Duodenal mucosa (tissue), 2 donors: ENCODE data around the gene PAQR6.
A peak's percentile ranks its signal among the peaks of the same experiment; 100 is the strongest.
"Not testable (repeated sequence)": the region's sequence is repeated elsewhere in the genome, so short reads cannot be mapped to it uniquely, and the experiment has no call there.

Experiments
- H3K27ac ChIP-seq: one replicate; pipeline ENCODE4 v1.7.0; 2013; ENCODE audit warnings: low read depth, low read length
- H3K27me3 ChIP-seq, 2 donors: one replicate each; pipeline ENCODE4 v1.7.0; 2013; ENCODE audit warnings: low read length in 2 of 2, control low read depth in 1 of 2; ENCODE audit not compliant: insufficient read depth in 2 of 2, control insufficient read depth in 1 of 2
- H3K36me3 ChIP-seq, 2 donors: one replicate each; pipeline ENCODE4 v1.7.0; 2013; ENCODE audit warnings: low read length in 2 of 2, control low read depth in 1 of 2; ENCODE audit not compliant: insufficient read depth in 2 of 2, control insufficient read depth in 1 of 2
- H3K4me1 ChIP-seq, 2 donors: one replicate each; pipeline ENCODE4 v1.7.0; 2013; ENCODE audit warnings: low read length in 2 of 2, control low read depth in 1 of 2; ENCODE audit not compliant: insufficient read depth in 2 of 2, control insufficient read depth in 1 of 2
- H3K4me3 ChIP-seq, 2 donors: one replicate each; pipeline ENCODE4 v1.7.0; 2013; ENCODE audit warnings: low read length in 2 of 2, low read depth in 1 of 2
- H3K9ac ChIP-seq, 2 donors: one replicate each; pipeline ENCODE4 v1.7.0; 2013; ENCODE audit warnings: low read length in 2 of 2, low read depth in 1 of 2
- H3K9me3 ChIP-seq, 2 donors: one replicate each; pipeline ENCODE4 v1.7.0; 2013; ENCODE audit warnings: low read length in 2 of 2, control low read depth in 1 of 2; ENCODE audit not compliant: control insufficient read depth in 1 of 2

The PAQR6 gene

DNA sequence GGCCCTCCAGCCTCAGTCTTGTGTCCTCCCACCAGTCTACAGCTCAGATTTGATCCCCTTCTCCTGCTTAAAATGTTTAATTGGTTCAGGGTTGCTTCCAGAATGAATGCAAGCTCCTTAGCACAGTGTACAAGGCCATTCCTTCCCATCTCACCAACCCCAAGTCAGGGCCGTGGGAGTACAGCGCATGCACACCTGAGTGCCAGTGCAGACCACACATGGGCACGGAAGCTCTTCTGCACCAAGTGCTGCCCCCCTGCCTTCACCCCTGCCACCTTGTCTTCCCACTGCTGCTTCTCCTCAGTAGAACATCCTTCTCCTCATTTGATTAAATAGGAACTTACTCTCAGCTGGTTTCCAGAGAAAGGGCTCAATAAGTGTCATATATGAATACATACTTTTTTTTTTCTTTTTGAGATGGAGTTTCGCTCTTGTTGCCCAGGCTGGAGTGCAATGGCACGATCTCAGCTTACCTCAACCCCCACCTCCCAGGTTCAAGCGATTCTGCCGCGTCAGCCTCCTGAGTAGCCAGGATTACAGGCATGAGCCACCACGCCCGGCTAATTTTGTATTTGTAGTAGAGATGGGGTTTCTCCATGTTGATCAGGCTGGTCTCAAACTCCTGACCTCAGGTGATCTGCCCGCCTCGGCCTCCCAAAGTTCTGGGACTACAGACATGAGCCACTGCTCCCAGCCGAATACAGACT is 25.7 kb downstream of the PAQR6 start:
- Histone ChIP-seq H3K36me3 (peaks cover 19 to 45% of the 10 kb centered on the region in 2 donors), H3K27ac (no peak overlapping the region), H3K9ac (no peak overlapping the region), H3K4me1 (peaks cover 0 to 7% of the 10 kb centered on the region in 2 donors), H3K4me3 (no peak overlapping the region), H3K27me3 (no peaks in the 10 kb centered on the region), H3K9me3 (no peaks in the 10 kb centered on the region)

DNA sequence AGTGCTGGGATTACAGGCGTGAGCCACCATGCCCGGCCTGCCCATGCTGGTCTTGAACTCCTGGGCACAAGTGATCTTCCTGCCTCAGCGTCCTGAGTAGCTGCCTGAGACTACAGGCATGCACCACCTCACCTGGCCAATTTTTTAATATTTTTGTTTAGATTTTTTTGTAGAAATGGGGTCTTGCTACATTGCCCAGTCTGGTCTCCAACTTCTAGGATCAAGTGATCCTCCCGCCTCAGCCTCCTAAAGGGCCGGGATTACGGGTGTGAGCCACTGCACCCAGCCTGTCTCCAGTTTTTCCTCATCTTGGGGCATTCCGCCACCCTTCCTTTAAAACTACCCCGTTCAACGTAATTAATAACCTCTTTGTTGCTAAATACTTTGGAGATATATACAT is 27.6 kb downstream of the PAQR6 start:
- Histone ChIP-seq H3K9ac (no peak overlapping the region), H3K4me1 (peaks cover 0 to 7% of the 10 kb centered on the region in 2 donors), H3K9me3 (no peaks in the 10 kb centered on the region), H3K4me3 (no peak overlapping the region), H3K27me3 (no peaks in the 10 kb centered on the region), H3K27ac (no peak overlapping the region), H3K36me3 (peaks cover 19 to 36% of the 10 kb centered on the region in 2 donors)

DNA sequence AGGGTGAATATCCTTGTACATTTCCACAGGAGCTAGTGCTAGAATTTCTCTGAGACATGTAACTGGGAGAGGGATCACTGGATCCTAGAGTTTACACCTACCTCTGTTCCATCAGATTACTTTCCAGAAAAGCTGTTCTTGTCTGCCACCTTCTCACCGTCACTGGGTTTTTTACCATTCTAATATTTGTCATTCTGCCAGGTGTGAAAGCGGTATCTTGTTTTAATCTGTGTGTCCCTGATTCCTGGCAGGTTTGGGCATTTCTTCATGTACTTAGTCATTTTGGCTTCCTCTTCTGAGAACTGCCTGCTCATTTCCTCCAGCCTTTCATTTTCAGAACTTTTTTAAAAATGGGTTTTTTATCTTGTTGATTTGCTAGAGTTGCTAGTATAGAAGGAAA is 30.0 kb downstream of the PAQR6 start:
- Histone ChIP-seq H3K4me1 (peaks cover 7 to 13% of the 10 kb centered on the region in 2 donors), H3K36me3 (peaks cover 9 to 26% of the 10 kb centered on the region in 2 donors), H3K9me3 (no peaks in the 10 kb centered on the region), H3K27me3 (no peaks in the 10 kb centered on the region), H3K27ac (no peak overlapping the region), H3K9ac (no peak overlapping the region), H3K4me3 (no peak overlapping the region)

DNA sequence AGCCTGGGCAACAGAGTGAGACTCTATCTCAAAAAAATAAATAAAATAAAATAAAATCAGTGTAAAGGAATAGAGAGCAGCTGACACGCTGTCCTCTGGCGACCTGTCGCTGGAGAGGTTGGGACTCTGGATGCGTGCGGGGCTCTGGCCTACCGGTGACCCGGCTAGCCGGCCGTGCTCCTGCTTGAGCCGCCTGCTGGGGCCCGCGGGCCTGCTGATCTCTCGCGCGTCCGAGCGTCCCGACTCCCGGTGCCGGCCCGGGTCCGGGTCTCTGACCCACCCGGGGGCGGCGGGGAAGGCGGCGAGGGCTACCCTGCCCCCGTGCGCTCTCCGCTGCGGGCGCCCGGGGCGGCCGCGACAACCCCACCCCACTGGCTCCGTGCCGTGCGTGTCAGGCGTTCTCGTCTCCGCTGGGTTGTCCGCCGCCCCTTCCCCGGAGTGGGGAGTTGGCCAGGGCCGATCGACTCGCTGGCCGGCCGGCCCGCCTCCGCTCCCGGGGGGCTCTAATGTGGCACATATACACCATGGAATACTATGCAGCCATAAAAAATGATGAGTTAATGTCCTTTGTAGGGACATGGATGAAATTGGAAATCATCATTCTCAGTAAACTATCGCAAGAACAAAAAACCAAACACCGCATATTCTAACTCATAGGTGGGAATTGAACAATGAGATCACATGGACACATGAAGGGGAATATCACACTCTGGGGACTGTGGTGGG is 31.3 kb downstream of the PAQR6 start:
- peaks cover 13% of the 10 kb centered on the region in 2 donors for H3K4me1 ChIP-seq
- H3K9ac ChIP-seq, H3K4me3 ChIP-seq, H3K9me3 ChIP-seq, H3K27me3 ChIP-seq, H3K27ac ChIP-seq: not testable (repeated sequence)
- H3K36me3 ChIP-seq, result peaks cover under 1 to 17% of the 10 kb centered on the region in 2 donors

DNA sequence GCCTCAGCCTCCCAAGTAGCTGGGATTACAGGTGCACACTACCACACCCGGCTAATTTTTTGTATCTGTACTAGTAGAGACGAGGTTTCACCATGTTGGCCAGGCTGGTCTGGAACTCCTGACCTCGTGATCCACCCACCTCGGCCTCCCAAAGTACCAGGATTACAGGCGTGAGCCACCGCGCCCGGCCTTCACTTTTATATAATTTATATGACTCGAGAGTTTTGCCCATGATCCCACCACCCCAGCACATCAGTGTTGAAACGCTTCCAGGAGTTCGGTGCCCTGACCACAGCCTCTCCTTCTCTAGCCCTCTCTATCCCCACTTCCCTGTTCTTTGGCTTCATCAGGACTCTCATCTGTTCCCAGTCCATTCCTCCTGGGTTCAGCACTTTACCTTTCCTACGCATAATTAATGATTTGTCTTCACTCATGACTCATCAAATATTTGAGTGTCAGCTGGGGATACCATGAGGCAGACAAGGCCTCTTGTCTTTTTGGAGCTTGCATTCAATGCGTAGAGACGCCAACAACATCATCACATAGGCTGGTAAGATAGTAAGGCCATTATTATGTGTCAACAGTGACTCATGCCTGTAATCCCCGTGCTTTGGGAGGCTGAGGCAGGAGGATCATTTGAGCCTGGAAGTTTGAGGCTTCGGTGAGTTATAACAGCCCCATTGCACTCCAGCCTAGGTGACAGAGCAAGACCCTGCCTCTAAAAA is 33.7 kb downstream of the PAQR6 start:
- Histone ChIP-seq H3K27me3 (no peaks in the 10 kb centered on the region), H3K4me1 (peaks cover 13% of the 10 kb centered on the region in 2 donors), H3K4me3 (peak overlapping the region in 1 of 2 donors; percentile 66), H3K9me3 (no peaks in the 10 kb centered on the region), H3K9ac (no peak overlapping the region), H3K27ac (no peak overlapping the region), H3K36me3 (peaks cover 9 to 22% of the 10 kb centered on the region in 2 donors)

DNA sequence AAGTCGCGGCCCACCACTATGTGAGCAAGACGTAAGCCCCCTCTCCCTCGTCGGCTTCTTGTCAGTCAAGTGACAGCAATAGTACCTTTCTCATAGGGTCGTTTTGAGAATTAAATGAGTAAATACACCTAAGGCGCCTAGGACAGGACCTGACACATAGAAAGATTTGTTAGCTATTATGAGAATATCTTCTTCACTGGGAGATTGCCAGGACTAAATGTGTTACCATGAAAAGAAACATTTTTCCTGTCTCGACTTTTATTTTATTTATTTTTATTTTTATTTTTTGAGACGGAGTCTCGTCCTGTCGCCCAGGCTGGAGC is 34.3 kb downstream of the PAQR6 start:
- H3K9ac ChIP-seq, result peak overlapping the region; percentile 84 to 98
- no peaks in the 10 kb centered on the region for H3K9me3 ChIP-seq
- peaks cover 9 to 27% of the 10 kb centered on the region in 2 donors for H3K36me3 ChIP-seq
- H3K27ac ChIP-seq, result peak overlapping the region; percentile 93
- H3K4me3 ChIP-seq, result peak overlapping the region; percentile 66 to 95
- no peaks in the 10 kb centered on the region for H3K27me3 ChIP-seq
- peaks cover 13% of the 10 kb centered on the region in 2 donors for H3K4me1 ChIP-seq

DNA sequence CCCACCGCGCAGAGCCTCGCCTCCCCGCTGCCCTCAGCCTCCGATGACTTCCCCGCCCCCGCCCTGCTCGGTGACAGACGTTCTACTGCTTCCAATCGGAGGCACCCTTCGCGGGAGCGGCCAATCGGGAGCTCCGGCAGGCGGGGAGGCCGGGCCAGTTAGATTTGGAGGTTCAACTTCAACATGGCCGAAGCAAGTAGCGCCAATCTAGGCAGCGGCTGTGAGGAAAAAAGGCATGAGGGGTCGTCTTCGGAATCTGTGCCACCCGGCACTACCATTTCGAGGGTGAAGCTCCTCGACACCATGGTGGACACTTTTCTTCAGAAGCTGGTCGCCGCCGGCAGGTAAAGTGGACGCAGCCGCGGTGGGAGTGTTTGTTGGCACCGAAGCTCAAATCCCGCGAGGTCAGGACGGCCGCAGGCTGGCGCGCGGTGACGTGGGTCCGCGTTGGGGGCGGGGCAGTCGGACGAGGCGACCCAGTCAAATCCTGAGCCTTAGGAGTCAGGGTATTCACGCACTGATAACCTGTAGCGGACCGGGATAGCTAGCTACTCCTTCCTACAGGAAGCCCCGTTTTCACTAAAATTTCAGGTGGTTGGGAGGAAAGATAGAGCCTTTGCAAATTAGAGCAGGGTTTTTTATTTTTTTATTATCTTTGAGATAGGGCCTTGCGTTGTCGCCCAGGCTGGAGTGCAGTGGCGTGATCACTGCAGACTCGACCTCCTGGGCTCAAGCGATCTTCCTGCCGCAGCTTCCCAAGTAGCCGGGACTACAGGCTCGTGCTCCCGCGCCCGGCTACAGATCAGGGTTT is 34.8 kb downstream of the PAQR6 start, which contains the start of gene PMF1:
PMF1 (plus strand) TSS at position 175 of the 811 bp plus-strand sequence; CDS start at position 184, 9 bp downstream.
- peak within 1 kb of the TSS; percentile 66 to 95 for H3K4me3 ChIP-seq
- no peaks in the 10 kb centered on the region for H3K9me3 ChIP-seq
- H3K27me3 ChIP-seq, result no peaks in the 10 kb centered on the region
- H3K36me3 ChIP-seq, result peaks cover 9 to 30% of the 10 kb centered on the region in 2 donors
- H3K9ac ChIP-seq, result peak within 1 kb of the TSS; percentile 84 to 98
- H3K4me1 ChIP-seq, result peaks cover 13% of the 10 kb centered on the region in 2 donors
- peak within 1 kb of the TSS; percentile 93 for H3K27ac ChIP-seq

DNA sequence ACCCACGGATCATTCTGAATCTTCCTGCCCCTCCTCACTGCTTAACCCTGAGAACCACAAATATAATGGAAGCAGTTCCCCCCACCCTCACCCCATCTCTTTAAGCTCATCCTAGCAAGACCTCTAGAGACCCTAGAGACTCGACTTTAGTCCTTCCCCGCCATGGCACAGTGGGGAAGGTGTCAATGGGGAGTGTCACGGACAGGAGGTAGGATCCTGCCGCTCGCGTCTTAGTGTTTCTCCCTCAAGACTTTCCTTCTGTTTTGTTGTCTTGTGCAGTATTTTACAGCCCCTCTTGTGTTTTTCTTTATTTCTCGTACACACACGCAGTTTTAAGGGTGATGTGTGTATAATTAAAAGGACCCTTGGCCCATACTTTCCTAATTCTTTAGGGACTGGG is 35.7 kb downstream of the PAQR6 start:
- H3K27ac ChIP-seq, result no peak overlapping the region
- peaks cover 6 to 13% of the 10 kb centered on the region in 2 donors for H3K4me1 ChIP-seq
- peak overlapping the region; percentile 78 to 84 for H3K9ac ChIP-seq
- peaks cover 9 to 36% of the 10 kb centered on the region in 2 donors for H3K36me3 ChIP-seq
- H3K9me3 ChIP-seq, result no peaks in the 10 kb centered on the region
- H3K4me3 ChIP-seq, result peak overlapping the region; percentile 66 to 95
- H3K27me3 ChIP-seq, result no peaks in the 10 kb centered on the region

DNA sequence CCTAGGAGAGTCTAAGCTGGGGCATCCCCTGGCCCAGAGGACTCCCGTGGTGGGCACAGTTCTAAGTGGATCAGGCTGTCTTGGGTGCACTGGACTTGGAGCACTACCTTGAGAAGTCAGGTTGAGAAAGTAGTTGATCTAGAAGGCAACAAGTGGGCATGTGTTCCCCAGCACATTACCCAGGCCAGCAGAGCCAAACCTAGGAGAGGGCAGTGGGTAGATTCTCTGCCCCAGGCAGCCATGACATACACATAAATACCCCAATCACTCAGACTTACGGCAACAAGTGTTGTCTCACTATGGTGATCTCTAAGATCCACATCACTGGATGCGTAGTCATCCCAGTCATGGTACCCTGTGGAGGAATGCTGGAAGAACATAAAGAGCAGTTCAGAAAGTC is 36.6 kb downstream of the PAQR6 start:
- Histone ChIP-seq H3K4me3 (no peak overlapping the region), H3K36me3 (peaks cover 9 to 40% of the 10 kb centered on the region in 2 donors), H3K27ac (no peak overlapping the region), H3K9ac (no peak overlapping the region), H3K27me3 (no peaks in the 10 kb centered on the region), H3K4me1 (peaks cover 6 to 13% of the 10 kb centered on the region in 2 donors), H3K9me3 (no peaks in the 10 kb centered on the region)
